ENCODE measurements around the gene HDAC4. TPM values are rescaled to one million over a fixed set of nuclear protein-coding genes. Genes with fewer than 3 reads are reported as not detected.

HDAC4 gene
- total RNA-seq, 1 experiment from 2014 or later: 32.0 TPM

GRCh38 chr2:239015901-239016675 lies 384.7 kb downstream of the HDAC4 start:
- DNase-seq: no peak
- no CpG with 5 or more reads among the region's 19 CpGs for WGBS (ENCODE audit: extremely low coverage, insufficient read length, low lambda C conversion rate)

More at GRCh38 chr2:239015901-239016675, 384.7 kb downstream of the HDAC4 start:
- H3K9me3 ChIP-seq (ENCODE audit: control insufficient read depth, low read depth, low read length): no peaks in the 10 kb centered on the region
- H3K18ac ChIP-seq (ENCODE audit: insufficient read length, low read depth, low read length): no peak overlapping the region
- no peaks in the 10 kb centered on the region for H3K23me2 ChIP-seq (ENCODE audit: insufficient read length, low read depth, low read length, poor library complexity, severe bottlenecking)
- H3K9me3 Mint-ChIP-seq: no peaks in the 10 kb centered on the region
- H2BK120ac ChIP-seq (ENCODE audit: low read depth, low read length, poor library complexity, severe bottlenecking): no peak overlapping the region
- H3K27me3 ChIP-seq (ENCODE audit: insufficient read depth, low read length): no peaks in the 10 kb centered on the region
- no peak overlapping the region for H4K91ac ChIP-seq (ENCODE audit: insufficient read length, low read depth, low read length)
- H3K36me3 Mint-ChIP-seq (ENCODE audit: insufficient read depth in 1 of 3, low read depth in 3 of 3): no peaks in the 10 kb centered on the region; a peak in 1 of 7 replicates
- no peaks in the 10 kb centered on the region for H4K20me1 ChIP-seq (ENCODE audit: control insufficient read depth, insufficient read depth, insufficient read length)
- H3K79me1 ChIP-seq (ENCODE audit: insufficient read depth, low read depth, low read length, poor library complexity, severe bottlenecking): no peaks in the 10 kb centered on the region
- H3K79me2 ChIP-seq (ENCODE audit: insufficient read depth, low read length): no peaks in the 10 kb centered on the region
- no peak overlapping the region for H3K23ac ChIP-seq (ENCODE audit: insufficient read length, low read depth, low read length)
- no peak overlapping the region for H2BK20ac ChIP-seq (ENCODE audit: low read depth, low read length, poor library complexity, severe bottlenecking)
- no peak overlapping the region for H2AK5ac ChIP-seq (ENCODE audit: insufficient read length, low read length)
- H3K27ac Mint-ChIP-seq: no peak overlapping the region
- TF ChIP-seq CTCF (conservative IDR thresholded peaks at IDR 0.05): no peak
- no peak overlapping the region for H3K14ac ChIP-seq (ENCODE audit: insufficient read depth, low read length)
- H2AFZ ChIP-seq (ENCODE audit: low read length): no peak overlapping the region
- no peak overlapping the region for H2BK12ac ChIP-seq (ENCODE audit: insufficient read length, low read depth, low read length)
- H3K4me3 Mint-ChIP-seq: no peak overlapping the region
- H3K4me2 ChIP-seq (ENCODE audit: insufficient read depth, insufficient read length, low read length): no peak overlapping the region
- H3K27me3 Mint-ChIP-seq (ENCODE audit: low read depth): peaks cover 8% of the 10 kb centered on the region
- H3K56ac ChIP-seq (ENCODE audit: insufficient read length, low read depth, low read length): no peak overlapping the region
- H4K8ac ChIP-seq (replicated peaks; ENCODE audit: insufficient read length, low read depth, low read length): no peak overlapping the region
- no peak overlapping the region for H3K4ac ChIP-seq (ENCODE audit: low read depth, low read length)
- H3T11ph ChIP-seq (ENCODE audit: low read length): no peak overlapping the region
- H3K4me1 ChIP-seq (ENCODE audit: insufficient read depth, low read length): no peaks in the 10 kb centered on the region
- no peak overlapping the region for H3K27ac ChIP-seq (ENCODE audit: insufficient read length, low read depth, low read length)
- H2BK5ac ChIP-seq (ENCODE audit: insufficient read length, low read length): no peak overlapping the region
- no peak overlapping the region for H3K9ac ChIP-seq (ENCODE audit: extremely low read depth, insufficient read length, low read length)
- H4K5ac ChIP-seq (ENCODE audit: insufficient read length, low read depth, low read length): no peak overlapping the region
- no peak overlapping the region for H2BK15ac ChIP-seq (ENCODE audit: low read depth, low read length)
- H3K4me1 Mint-ChIP-seq: peaks cover 1% of the 10 kb centered on the region in 2 experiments
